ENCODE measurements around the gene KANK4. TPM values are rescaled to one million over a fixed set of nuclear protein-coding genes. Genes with fewer than 3 reads are reported as not detected.

KANK4 gene
- total and polyA plus RNA-seq, 2 donors (not counting 1 experiment from before 2014, with no cell fraction given) = not detected

GRCh38 chr1:62362926-62363325 is 43.7 kb upstream of the KANK4 start:
- POLR2A ChIA-PET = no interaction called here
- WGBS (ENCODE audit: insufficient coverage) = 94% methylated on average over 2 of the region's 3 CpGs
- H3K27me3 Mint-ChIP-seq = no peaks in the 10 kb centered on the region

More at GRCh38 chr1:62362926-62363325, 43.7 kb upstream of the KANK4 start:
- H3K4me1 Mint-ChIP-seq = no peaks in the 10 kb centered on the region
- peaks cover 0 to 9% (median 0%) of the 10 kb centered on the region in 3 donors for H3K9me3 ChIP-seq (ENCODE audit: control extremely low read depth in 1 of 3, control insufficient read depth in 2 of 3, insufficient read depth in 1 of 3, low read length in 2 of 3)
- H3K9me3 Mint-ChIP-seq (ENCODE audit: insufficient read depth) = no peaks in the 10 kb centered on the region
- H4K20me1 ChIP-seq (ENCODE audit: control insufficient read depth, insufficient read depth, low read length, poor library complexity, severe bottlenecking) = no peaks in the 10 kb centered on the region
- no peak overlapping the region for H3K27ac Mint-ChIP-seq
- no peak overlapping the region for H3K4me2 ChIP-seq (replicated peaks; ENCODE audit: low read depth, low read length, poor library complexity, severe bottlenecking)
- DNase-seq = no peak
- H3K79me2 ChIP-seq (ENCODE audit: control insufficient read depth, insufficient read depth, low read length) = no peaks in the 10 kb centered on the region
- H3K27ac ChIP-seq (ENCODE audit: low read length in 2 of 2) = no peak overlapping the region
- H3K4me1 ChIP-seq (ENCODE audit: control insufficient read depth in 2 of 2, insufficient read depth in 2 of 2, low read length in 2 of 2) = no peaks in the 10 kb centered on the region
- CTCF ChIA-PET = no interaction called here
- no peak for ATAC-seq (ENCODE audit: low read depth)
- H3K36me3 ChIP-seq (replicated peaks in 1 of 2; ENCODE audit: control extremely low read depth in 1 of 2, control insufficient read depth in 1 of 2, extremely low read depth in 1 of 2, insufficient read depth in 2 of 2, low read length in 1 of 2) = no peaks in the 10 kb centered on the region
- H3K4me3 ChIP-seq (ENCODE audit: control extremely low read depth in 1 of 5, extremely low read depth in 1 of 5, insufficient read depth in 1 of 5, low read depth in 2 of 5, low read length in 4 of 5) = no peak overlapping the region
- no peaks in the 10 kb centered on the region for H3K27me3 ChIP-seq (replicated peaks in 1 of 4; ENCODE audit: control extremely low read depth in 1 of 4, control insufficient read depth in 3 of 4, insufficient read depth in 4 of 4, low read length in 3 of 4)
- intact Hi-C loops (cut with micrococcal nuclease) = no loop called here
- H2AFZ ChIP-seq (ENCODE audit: insufficient read depth, low read depth, low read length, poor library complexity, severe bottlenecking) = no peak overlapping the region
- no peak overlapping the region for H3K4me3 Mint-ChIP-seq
- H3K9ac ChIP-seq (ENCODE audit: low read length) = no peak overlapping the region
- TF ChIP-seq EZH2 (IDR thresholded peaks at IDR 0.05; ENCODE audit: borderline replicate concordance, insufficient read depth, low read depth, low read length, poor library complexity, severe bottlenecking) = no peak
- no peak for TF ChIP-seq CTCF (IDR thresholded peaks at IDR 0.05)

All from B cell (primary cell).